Endothelial cell of umbilical vein (primary cell): ENCODE data around the gene VSTM2B. TPM values are rescaled to one million over a fixed set of nuclear protein-coding genes. Genes with fewer than 3 reads are reported as not detected.

Experiments
- BruUV-seq: library from RNA; stranded (reverse); fragments of 400-500 nt; replicated peaks from 2 replicates; lab custom pipeline; 2021; lab: Mats Ljungman, UMichigan
- CTCF ChIA-PET: fragments of 300-600, 350-600 bp; sonication (Branson Sonifier 250); formaldehyde crosslinking; loops from one replicate; lab custom pipeline; 2021; ENCODE audit warnings: antibody characterized with exemption, inconsistent platforms; lab: Charles Lee
- POLR2A ChIA-PET: fragments of 300-600, 350-600 bp; sonication (Branson Sonifier 250); formaldehyde crosslinking; loops from one replicate; lab custom pipeline; 2021; ENCODE audit warnings: antibody characterized with exemption, inconsistent platforms; lab: Charles Lee
- DNase-seq: peaks from one replicate; pipeline ENCODE4 v3.0.0-alpha.2; 2011; ENCODE audit warnings: low read depth, low spot score
- FAIRE-seq: peaks from 2 replicates; lab custom pipeline; 2011; peaks lifted over from hg19 to GRCh38; lab: Jason Lieb, UNC
- H2AFZ ChIP-seq: 2 replicates; pipeline ENCODE4 v1.6.0; 2012; ENCODE audit warnings: low read depth, low read length, control low read depth, inconsistent platforms
- H3K27ac ChIP-seq: 2 replicates; pipeline ENCODE4 v1.5.1; 2011; ENCODE audit warnings: low read depth, mild to moderate bottlenecking, control low read depth, low read length, moderate library complexity; ENCODE audit not compliant: insufficient read depth
- H3K27me3 ChIP-seq, 2 experiments: 2 replicates each; pipeline versions ENCODE4 v1.6.0 to v1.6.1; 2011; ENCODE audit warnings: low read length in 2 of 2, mixed read lengths in 1 of 2; ENCODE audit not compliant: control insufficient read depth in 2 of 2, insufficient read depth in 2 of 2
- H3K36me3 ChIP-seq, 2 experiments: 2 replicates in 1 of 2; 3 replicates in 1 of 2; pipeline ENCODE4 v1.5.1; 2011; ENCODE audit warnings: low read length in 2 of 2, mild to moderate bottlenecking in 1 of 2, moderate library complexity in 1 of 2; ENCODE audit not compliant: control insufficient read depth in 2 of 2, insufficient read depth in 2 of 2; ENCODE audit errors: extremely low read depth in 1 of 2
- H3K4me1 ChIP-seq: 3 replicates; pipeline ENCODE4 v1.5.1; 2011; ENCODE audit warnings: mild to moderate bottlenecking, low read length; ENCODE audit not compliant: control insufficient read depth, insufficient read depth; ENCODE audit errors: extremely low read depth
- H3K4me2 ChIP-seq: 2 replicates; pipeline ENCODE4 v1.6.1; 2011; ENCODE audit warnings: low read length, control low read depth, mixed read lengths; ENCODE audit not compliant: insufficient read depth
- H3K4me3 ChIP-seq, 3 experiments: fragments of 200-600 bp in 1 of 3; sonication (generic), shearing (Covaris generic) in 1 of 3; replicated peaks in 1 of 3; 2 replicates each; pipeline ENCODE4 v1.5.1; 2011 to 2016; ENCODE audit warnings: control low read depth in 3 of 3, low read length in 3 of 3, mild to moderate bottlenecking in 2 of 3, inconsistent platforms in 1 of 3, low read depth in 1 of 3, moderate library complexity in 1 of 3; ENCODE audit not compliant: insufficient read depth in 1 of 3
- H3K79me2 ChIP-seq: 2 replicates; pipeline ENCODE4 v1.6.0; 2012; ENCODE audit warnings: low read length, inconsistent platforms; ENCODE audit not compliant: control insufficient read depth, insufficient read depth
- H3K9ac ChIP-seq: replicated peaks from 2 replicates; pipeline ENCODE3; 2011; ENCODE audit warnings: low read length, control low read depth; ENCODE audit not compliant: insufficient read depth; ENCODE audit errors: extremely low read depth
- H3K9me1 ChIP-seq: replicated peaks from 3 replicates; pipeline ENCODE4 v1.6.0; 2011; ENCODE audit warnings: mild to moderate bottlenecking, low read length; ENCODE audit not compliant: control insufficient read depth, insufficient read depth; ENCODE audit errors: extremely low read depth
- H3K9me3 ChIP-seq: replicated peaks from 2 replicates; pipeline ENCODE4 v1.5.1; 2012; ENCODE audit warnings: low read length, inconsistent platforms; ENCODE audit not compliant: control insufficient read depth, insufficient read depth
- H4K20me1 ChIP-seq: replicated peaks from 2 replicates; pipeline ENCODE3; 2011; ENCODE audit warnings: mild to moderate bottlenecking, low read length; ENCODE audit not compliant: control insufficient read depth, insufficient read depth; ENCODE audit errors: extremely low read depth
- JUN ChIP-seq: IDR thresholded peaks from 2 replicates; pipeline ENCODE4 v1.6.1; 2011; ENCODE audit warnings: borderline replicate concordance, low read depth; ENCODE audit not compliant: insufficient read length, insufficient read depth
- dilution Hi-C: fragments of 300-500 bp; cut with MboI; formaldehyde crosslinking; loops from one replicate; pipeline ENCODE4 v1.15.0; 2019; ENCODE audit warnings: low sequenced_read_pairs; ENCODE audit not compliant: extremely low pct_ligation_motif_present
- intact Hi-C: fragments of 100-400 bp; cut with micrococcal nuclease; formaldehyde crosslinking; loops from one replicate; pipeline ENCODE4 v1.10.0; 2022
- polyA plus RNA-seq, 4 experiments: library from polyadenylated mRNA; depleted of rRNA in 3 of 4; stranded (reverse) in 3 of 4; unstranded in 1 of 4; fragments of >200 nt; gene quantifications; 2 replicates each; pipeline versions ENCODE4 v1.2.1 to v1.2.3, GENCODE V29; 2011 to 2012; ENCODE audit warnings: missing spikeins in 1 of 4
- total RNA-seq: library from RNA; stranded (reverse); gene quantifications from 2 replicates; pipeline ENCODE4 v1.2.3, GENCODE V29; 2021
- TF ChIP-seq, protein P1 (sequence below), 2 donors: IDR thresholded peaks; 1 replicate in 1 of 2; 2 replicates in 1 of 2; pipeline ENCODE4 v1.5.1; 2011; ENCODE audit warnings: low read length in 2 of 2, mild to moderate bottlenecking in 2 of 2, moderate library complexity in 2 of 2, control low read depth in 1 of 2, inconsistent platforms in 1 of 2, low read depth in 1 of 2; ENCODE audit not compliant: insufficient read depth in 1 of 2; ENCODE audit errors: extremely low read depth in 1 of 2
- TF ChIP-seq, protein P2 (sequence below): IDR thresholded peaks from 2 replicates; pipeline ENCODE4 v1.6.1; 2011; ENCODE audit not compliant: insufficient read depth, insufficient read length

The VSTM2B gene
- total and polyA plus RNA-seq, 2 donors (not counting 3 experiments of a cell fraction or from before 2014, with no cell fraction given), result not detected

DNA sequence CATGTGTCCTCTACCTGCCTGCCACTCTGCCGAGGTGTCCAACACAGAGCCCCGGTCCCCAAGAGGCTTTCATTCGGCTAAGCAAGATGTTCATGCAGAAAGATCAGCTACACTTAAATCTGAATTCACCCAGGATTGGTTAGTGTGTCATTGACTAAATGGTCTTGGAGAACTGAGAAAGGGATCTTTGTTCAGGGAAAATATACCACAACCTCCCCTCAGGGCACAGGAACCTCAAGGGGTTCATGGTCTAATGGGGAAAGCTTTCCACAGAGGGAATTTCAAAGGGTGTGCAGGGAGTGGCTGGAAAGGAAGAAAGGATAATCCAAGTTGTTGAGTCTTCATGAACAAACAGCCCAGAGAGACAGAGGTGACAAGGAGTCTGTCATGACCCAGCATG lies 65.9 kb downstream of the VSTM2B start:
- ChIA-PET POLR2A (no interaction called here), CTCF (no interaction called here)
- H3K36me3 ChIP-seq, result no peaks in the 10 kb centered on the region
- DNase-seq (no peak), FAIRE-seq (no peak)
- no peak overlapping the region for H2AFZ ChIP-seq
- dilution Hi-C loops, result no loop called here
- H3K27me3 ChIP-seq, result no peaks in the 10 kb centered on the region
- H3K79me2 ChIP-seq, result no peaks in the 10 kb centered on the region
- no peak overlapping the region for H3K4me3 ChIP-seq
- no peaks in the 10 kb centered on the region for H3K4me1 ChIP-seq
- H3K4me2 ChIP-seq, result no peak overlapping the region
- no TSS peak for BruUV-seq
- no peaks in the 10 kb centered on the region for H3K9me3 ChIP-seq
- no peaks in the 10 kb centered on the region for H3K9me1 ChIP-seq
- no peaks in the 10 kb centered on the region for H4K20me1 ChIP-seq
- TF ChIP-seq, protein P1, sequence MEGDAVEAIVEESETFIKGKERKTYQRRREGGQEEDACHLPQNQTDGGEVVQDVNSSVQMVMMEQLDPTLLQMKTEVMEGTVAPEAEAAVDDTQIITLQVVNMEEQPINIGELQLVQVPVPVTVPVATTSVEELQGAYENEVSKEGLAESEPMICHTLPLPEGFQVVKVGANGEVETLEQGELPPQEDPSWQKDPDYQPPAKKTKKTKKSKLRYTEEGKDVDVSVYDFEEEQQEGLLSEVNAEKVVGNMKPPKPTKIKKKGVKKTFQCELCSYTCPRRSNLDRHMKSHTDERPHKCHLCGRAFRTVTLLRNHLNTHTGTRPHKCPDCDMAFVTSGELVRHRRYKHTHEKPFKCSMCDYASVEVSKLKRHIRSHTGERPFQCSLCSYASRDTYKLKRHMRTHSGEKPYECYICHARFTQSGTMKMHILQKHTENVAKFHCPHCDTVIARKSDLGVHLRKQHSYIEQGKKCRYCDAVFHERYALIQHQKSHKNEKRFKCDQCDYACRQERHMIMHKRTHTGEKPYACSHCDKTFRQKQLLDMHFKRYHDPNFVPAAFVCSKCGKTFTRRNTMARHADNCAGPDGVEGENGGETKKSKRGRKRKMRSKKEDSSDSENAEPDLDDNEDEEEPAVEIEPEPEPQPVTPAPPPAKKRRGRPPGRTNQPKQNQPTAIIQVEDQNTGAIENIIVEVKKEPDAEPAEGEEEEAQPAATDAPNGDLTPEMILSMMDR (IDR thresholded peaks at IDR 0.05; ENCODE audit: extremely low read depth in 1 of 2, insufficient read depth in 1 of 2, low read depth in 1 of 2, low read length in 2 of 2), result no peak
- H3K27ac ChIP-seq, result no peak overlapping the region
- H3K9ac ChIP-seq, result no peak overlapping the region
- intact Hi-C loops, result no loop called here

DNA sequence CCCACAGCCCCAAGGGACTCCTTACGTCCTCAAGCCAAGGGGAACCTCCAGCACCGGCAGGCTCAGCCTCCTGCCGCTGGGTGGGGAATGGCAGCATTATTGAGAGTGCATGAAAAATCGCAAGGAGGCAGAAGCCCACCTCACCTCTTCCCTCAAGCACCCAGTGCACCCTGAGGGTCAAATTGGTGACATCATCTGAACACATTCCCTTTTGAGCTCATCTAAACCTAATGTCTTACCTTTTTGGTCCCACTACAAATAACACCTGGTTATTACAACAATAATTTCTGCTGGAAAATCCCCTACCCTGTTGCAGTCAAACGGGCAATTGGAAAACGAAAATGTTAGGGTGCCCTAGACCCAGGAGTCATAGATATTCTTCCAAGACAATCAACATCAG lies 68.1 kb downstream of the VSTM2B start:
- dilution Hi-C loops (no loop called here), intact Hi-C loops (no loop called here)
- Histone ChIP-seq H3K4me1 (no peaks in the 10 kb centered on the region), H2AFZ (no peak overlapping the region), H3K36me3 (no peaks in the 10 kb centered on the region), H3K79me2 (no peaks in the 10 kb centered on the region), H3K27me3 (no peaks in the 10 kb centered on the region), H3K9me3 (no peaks in the 10 kb centered on the region), H3K27ac (no peak overlapping the region), H3K4me3 (no peak overlapping the region), H3K4me2 (no peak overlapping the region), H3K9ac (no peak overlapping the region), H3K9me1 (no peaks in the 10 kb centered on the region), H4K20me1 (no peaks in the 10 kb centered on the region)
- ChIA-PET POLR2A (no interaction called here), CTCF (no interaction called here)
- TF ChIP-seq JUN, result no peak
- TF ChIP-seq, protein P2, sequence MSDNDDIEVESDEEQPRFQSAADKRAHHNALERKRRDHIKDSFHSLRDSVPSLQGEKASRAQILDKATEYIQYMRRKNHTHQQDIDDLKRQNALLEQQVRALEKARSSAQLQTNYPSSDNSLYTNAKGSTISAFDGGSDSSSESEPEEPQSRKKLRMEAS, result no peak
- DNase-seq, result no peak
- no peak for FAIRE-seq
- BruUV-seq, result no TSS peak
